SH-SY5Y (cell line): Measurements from ENCODE around the gene TEX19.

Experiments used
- GATA2 ChIP-seq: IDR thresholded peaks from 2 replicates; pipeline ENCODE4 v1.6.1; 2011; ENCODE audit warnings: mild to moderate bottlenecking, low read depth, low read length
- GATA3 ChIP-seq: IDR thresholded peaks from 2 replicates; pipeline ENCODE4 v1.6.1; 2011; ENCODE audit warnings: low read depth, mild to moderate bottlenecking, low read length, moderate library complexity

DNA sequence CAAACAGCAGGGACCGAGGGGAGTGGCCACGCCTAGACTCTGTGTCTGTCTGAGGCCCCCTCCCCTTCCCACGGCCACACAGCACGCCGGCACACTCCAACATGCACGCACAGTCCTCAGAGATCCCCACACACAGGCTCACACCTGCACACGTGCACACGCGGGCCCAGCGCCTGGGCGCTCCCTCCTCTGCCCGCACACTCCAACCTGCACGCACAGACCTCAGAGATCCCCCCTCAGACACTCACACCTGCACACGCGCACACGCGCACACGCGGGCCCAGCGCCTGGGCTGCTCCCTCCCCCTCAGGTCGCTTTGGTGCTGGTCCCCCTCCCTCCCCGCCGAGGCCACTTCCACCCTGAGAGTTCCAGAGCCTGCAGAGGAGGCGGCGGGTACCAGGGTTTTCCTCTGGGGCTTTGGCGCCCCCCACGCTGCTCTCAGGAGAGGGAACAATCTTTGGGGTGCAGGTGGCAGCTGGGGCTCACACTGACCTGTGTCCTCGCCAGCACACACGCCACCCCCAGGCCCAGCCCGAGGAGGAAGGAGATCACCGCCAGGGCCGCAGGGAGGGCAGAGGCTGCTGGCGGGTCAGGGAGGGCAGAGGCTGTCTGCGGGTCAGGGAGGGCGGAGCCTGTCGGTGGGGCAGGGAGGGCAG, 43.2 kb upstream of the TEX19 start:
- no peak for TF ChIP-seq GATA3
- TF ChIP-seq GATA2 = no peak
